ENCODE results near the gene PDE9A.

DNA sequence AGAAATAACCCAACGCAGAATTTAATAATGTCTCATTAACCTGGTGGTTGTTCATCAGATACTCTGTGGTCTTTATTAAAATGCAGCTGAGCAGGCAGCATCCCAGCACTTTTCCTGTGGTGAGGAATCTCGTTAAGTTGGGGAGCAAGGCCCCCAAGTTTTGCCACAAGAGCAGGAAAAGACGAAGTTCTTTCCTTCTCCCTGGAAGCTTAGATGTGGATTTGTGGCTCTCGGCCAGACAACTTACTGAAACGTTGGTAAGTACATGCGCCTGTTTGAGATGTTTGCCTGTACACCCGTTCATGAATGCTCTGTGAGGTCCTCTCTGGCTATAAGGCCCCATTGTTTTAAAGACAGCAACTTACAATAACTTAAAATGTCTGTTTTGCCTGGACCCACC is 34.3 kb upstream of the PDE9A start:
- TF ChIP-seq, protein P1, sequence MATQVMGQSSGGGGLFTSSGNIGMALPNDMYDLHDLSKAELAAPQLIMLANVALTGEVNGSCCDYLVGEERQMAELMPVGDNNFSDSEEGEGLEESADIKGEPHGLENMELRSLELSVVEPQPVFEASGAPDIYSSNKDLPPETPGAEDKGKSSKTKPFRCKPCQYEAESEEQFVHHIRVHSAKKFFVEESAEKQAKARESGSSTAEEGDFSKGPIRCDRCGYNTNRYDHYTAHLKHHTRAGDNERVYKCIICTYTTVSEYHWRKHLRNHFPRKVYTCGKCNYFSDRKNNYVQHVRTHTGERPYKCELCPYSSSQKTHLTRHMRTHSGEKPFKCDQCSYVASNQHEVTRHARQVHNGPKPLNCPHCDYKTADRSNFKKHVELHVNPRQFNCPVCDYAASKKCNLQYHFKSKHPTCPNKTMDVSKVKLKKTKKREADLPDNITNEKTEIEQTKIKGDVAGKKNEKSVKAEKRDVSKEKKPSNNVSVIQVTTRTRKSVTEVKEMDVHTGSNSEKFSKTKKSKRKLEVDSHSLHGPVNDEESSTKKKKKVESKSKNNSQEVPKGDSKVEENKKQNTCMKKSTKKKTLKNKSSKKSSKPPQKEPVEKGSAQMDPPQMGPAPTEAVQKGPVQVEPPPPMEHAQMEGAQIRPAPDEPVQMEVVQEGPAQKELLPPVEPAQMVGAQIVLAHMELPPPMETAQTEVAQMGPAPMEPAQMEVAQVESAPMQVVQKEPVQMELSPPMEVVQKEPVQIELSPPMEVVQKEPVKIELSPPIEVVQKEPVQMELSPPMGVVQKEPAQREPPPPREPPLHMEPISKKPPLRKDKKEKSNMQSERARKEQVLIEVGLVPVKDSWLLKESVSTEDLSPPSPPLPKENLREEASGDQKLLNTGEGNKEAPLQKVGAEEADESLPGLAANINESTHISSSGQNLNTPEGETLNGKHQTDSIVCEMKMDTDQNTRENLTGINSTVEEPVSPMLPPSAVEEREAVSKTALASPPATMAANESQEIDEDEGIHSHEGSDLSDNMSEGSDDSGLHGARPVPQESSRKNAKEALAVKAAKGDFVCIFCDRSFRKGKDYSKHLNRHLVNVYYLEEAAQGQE (IDR thresholded peaks at IDR 0.05; ENCODE audit: low read depth), result no peak
- TF ChIP-seq RAD21 (IDR thresholded peaks at IDR 0.05; ENCODE audit: low read depth), result no peak
- no peak for TF ChIP-seq TAF1 (IDR thresholded peaks at IDR 0.05; ENCODE audit: low read depth)
- TF ChIP-seq MAX (IDR thresholded peaks at IDR 0.05), result no peak

Data from Ishikawa (cell line).